Duodenal mucosa (tissue), 2 donors: ENCODE data around the gene SLTM.
"Not testable (repeated sequence)": the region's sequence is repeated elsewhere in the genome, so short reads cannot be mapped to it uniquely, and the experiment has no call there.

Source experiments
- H3K27ac ChIP-seq: one replicate; pipeline ENCODE4 v1.7.0; 2013; ENCODE audit warnings: low read depth, low read length
- H3K27me3 ChIP-seq, 2 donors: one replicate each; pipeline ENCODE4 v1.7.0; 2013; ENCODE audit warnings: low read length in 2 of 2, control low read depth in 1 of 2; ENCODE audit not compliant: insufficient read depth in 2 of 2, control insufficient read depth in 1 of 2
- H3K36me3 ChIP-seq, 2 donors: one replicate each; pipeline ENCODE4 v1.7.0; 2013; ENCODE audit warnings: low read length in 2 of 2, control low read depth in 1 of 2; ENCODE audit not compliant: insufficient read depth in 2 of 2, control insufficient read depth in 1 of 2
- H3K4me1 ChIP-seq, 2 donors: one replicate each; pipeline ENCODE4 v1.7.0; 2013; ENCODE audit warnings: low read length in 2 of 2, control low read depth in 1 of 2; ENCODE audit not compliant: insufficient read depth in 2 of 2, control insufficient read depth in 1 of 2
- H3K4me3 ChIP-seq, 2 donors: one replicate each; pipeline ENCODE4 v1.7.0; 2013; ENCODE audit warnings: low read length in 2 of 2, low read depth in 1 of 2
- H3K9ac ChIP-seq, 2 donors: one replicate each; pipeline ENCODE4 v1.7.0; 2013; ENCODE audit warnings: low read length in 2 of 2, low read depth in 1 of 2
- H3K9me3 ChIP-seq, 2 donors: one replicate each; pipeline ENCODE4 v1.7.0; 2013; ENCODE audit warnings: low read length in 2 of 2, control low read depth in 1 of 2; ENCODE audit not compliant: control insufficient read depth in 1 of 2

The SLTM gene

GRCh38 chr15:58916962-58917361 lies 16.5 kb downstream of the SLTM start:
- Histone ChIP-seq H3K9me3 (no peaks in the 10 kb centered on the region), H3K4me1 (no peaks in the 10 kb centered on the region), H3K36me3 (peaks cover 11 to 36% of the 10 kb centered on the region in 2 donors), H3K4me3 (no peak overlapping the region), H3K27me3 (no peaks in the 10 kb centered on the region), H3K9ac (no peak overlapping the region), H3K27ac (no peak overlapping the region)

- Histone ChIP-seq H3K9ac (no peak overlapping the region), H3K4me3 (no peak overlapping the region), H3K36me3 (peaks cover 18 to 37% of the 10 kb centered on the region in 2 donors), H3K9me3 (no peaks in the 10 kb centered on the region), H3K27ac (no peak overlapping the region), H3K4me1 (no peaks in the 10 kb centered on the region), H3K27me3 (no peaks in the 10 kb centered on the region)
Measured at GRCh38 chr15:58910456-58910855, 23.0 kb downstream of the SLTM start.

- Histone ChIP-seq H3K27me3 (no peaks in the 10 kb centered on the region), H3K4me1 (no peaks in the 10 kb centered on the region), H3K27ac (no peak overlapping the region), H3K9me3 (no peaks in the 10 kb centered on the region), H3K36me3 (peaks cover 16 to 33% of the 10 kb centered on the region in 2 donors), H3K9ac (no peak overlapping the region), H3K4me3 (no peak overlapping the region)
Measured at GRCh38 chr15:58909616-58910015, 23.9 kb downstream of the SLTM start.

GRCh38 chr15:58908550-58909309 lies 24.7 kb downstream of the SLTM start:
- Histone ChIP-seq H3K4me3 (no peak overlapping the region), H3K9ac (no peak overlapping the region), H3K27me3 (no peaks in the 10 kb centered on the region), H3K4me1 (no peaks in the 10 kb centered on the region), H3K36me3 (peaks cover 10 to 26% of the 10 kb centered on the region in 2 donors), H3K9me3 (no peaks in the 10 kb centered on the region), H3K27ac (no peak overlapping the region)

- no peaks in the 10 kb centered on the region for H3K9me3 ChIP-seq
- peaks cover 26 to 43% of the 10 kb centered on the region in 2 donors for H3K36me3 ChIP-seq
- H3K27me3 ChIP-seq = no peaks in the 10 kb centered on the region
- no peaks in the 10 kb centered on the region for H3K4me1 ChIP-seq
- H3K4me3 ChIP-seq = no peak overlapping the region
- no peak overlapping the region for H3K9ac ChIP-seq
- no peak overlapping the region for H3K27ac ChIP-seq
Measured at GRCh38 chr15:58900631-58901030, 32.8 kb downstream of the SLTM start.

- Histone ChIP-seq H3K9me3 (no peaks in the 10 kb centered on the region), H3K4me1 (no peaks in the 10 kb centered on the region), H3K9ac (no peak overlapping the region), H3K27ac (no peak overlapping the region), H3K27me3 (no peaks in the 10 kb centered on the region), H3K36me3 (peaks cover 27 to 66% of the 10 kb centered on the region in 2 donors), H3K4me3 (no peak overlapping the region)
Measured at GRCh38 chr15:58898150-58898680, 35.3 kb downstream of the SLTM start.

- Histone ChIP-seq H3K27me3 (no peaks in the 10 kb centered on the region), H3K9ac (no peak overlapping the region), H3K4me3 (no peak overlapping the region), H3K9me3 (no peaks in the 10 kb centered on the region), H3K27ac (no peak overlapping the region), H3K36me3 (peaks cover 49 to 96% of the 10 kb centered on the region in 2 donors), H3K4me1 (no peaks in the 10 kb centered on the region)
Measured at GRCh38 chr15:58889363-58889762, 44.1 kb downstream of the SLTM start.

GRCh38 chr15:58886921-58887320 lies 46.6 kb downstream of the SLTM start:
- no peak overlapping the region for H3K9ac ChIP-seq
- peaks cover 52 to 93% of the 10 kb centered on the region in 2 donors for H3K36me3 ChIP-seq
- H3K4me1 ChIP-seq = no peaks in the 10 kb centered on the region
- no peak overlapping the region for H3K4me3 ChIP-seq
- no peaks in the 10 kb centered on the region for H3K9me3 ChIP-seq
- H3K27me3 ChIP-seq = no peaks in the 10 kb centered on the region
- H3K27ac ChIP-seq = no peak overlapping the region

GRCh38 chr15:58883926-58884325 lies 49.6 kb downstream of the SLTM start:
- H3K27ac ChIP-seq, H3K27me3 ChIP-seq, H3K4me3 ChIP-seq, H3K9me3 ChIP-seq, H3K4me1 ChIP-seq, H3K9ac ChIP-seq: not testable (repeated sequence)
- peaks cover 43 to 93% of the 10 kb centered on the region in 2 donors for H3K36me3 ChIP-seq

GRCh38 chr15:58882243-58882642 lies 51.2 kb downstream of the SLTM start:
- Histone ChIP-seq H3K9me3 (no peaks in the 10 kb centered on the region), H3K27me3 (no peaks in the 10 kb centered on the region), H3K27ac (no peak overlapping the region), H3K4me1 (no peaks in the 10 kb centered on the region), H3K36me3 (peaks cover 44 to 88% of the 10 kb centered on the region in 2 donors), H3K9ac (no peak overlapping the region), H3K4me3 (no peak overlapping the region)
